H1 (cell line): Measurements from ENCODE around the gene TBCD. TPM values are rescaled to one million over a fixed set of nuclear protein-coding genes. Genes with fewer than 3 reads are reported as not detected.

Source experiments
- CTCF ChIA-PET: fragments of 300-600 bp; sonication (Branson Sonifier 250); formaldehyde crosslinking; loops from one replicate; lab custom pipeline; 2021; ENCODE audit not compliant: partially characterized antibody; lab: Charles Lee
- POLR2A ChIA-PET: fragments of 300-600 bp; sonication (Branson Sonifier 250); formaldehyde crosslinking; loops from one replicate; lab custom pipeline; 2021; ENCODE audit warnings: inconsistent platforms; ENCODE audit not compliant: partially characterized antibody; lab: Charles Lee
- DNase-seq, 2 experiments: peaks; one replicate each; pipeline versions ENCODE4 v3.0.0 to v3.0.0-alpha.2; 2010 to 2022; ENCODE audit warnings: low spot score in 2 of 2, low read depth in 1 of 2, mixed read lengths in 1 of 2
- FAIRE-seq: peaks from 2 replicates; lab custom pipeline; 2011; peaks lifted over from hg19 to GRCh38; lab: Jason Lieb, UNC
- H2AFZ ChIP-seq: 2 replicates; pipeline ENCODE4 v1.8.1; 2012; ENCODE audit warnings: low read length, inconsistent platforms
- H2AK5ac ChIP-seq: 2 replicates; pipeline ENCODE4 v1.6.1; 2013; ENCODE audit warnings: low read depth, low read length
- H2BK120ac ChIP-seq: replicated peaks from 2 replicates; pipeline ENCODE3; 2013; ENCODE audit warnings: low read depth, low read length, inconsistent platforms
- H2BK12ac ChIP-seq: 2 replicates; pipeline ENCODE4 v1.6.1; 2013; ENCODE audit warnings: low read depth, low read length
- H2BK15ac ChIP-seq: 2 replicates; pipeline ENCODE4 v1.6.1; 2013; ENCODE audit warnings: low read length
- H2BK20ac ChIP-seq: 2 replicates; pipeline ENCODE4 v1.6.1; 2013; ENCODE audit warnings: low read length
- H2BK5ac ChIP-seq: 2 replicates; pipeline ENCODE4 v1.6.1; 2013; ENCODE audit warnings: low read depth, low read length
- H3K14ac ChIP-seq: 2 replicates; pipeline ENCODE4 v1.6.1; 2013; ENCODE audit warnings: inconsistent platforms; ENCODE audit not compliant: insufficient read length
- H3K18ac ChIP-seq: 2 replicates; pipeline ENCODE4 v1.6.1; 2013; ENCODE audit warnings: low read length; ENCODE audit errors: extremely low read depth
- H3K23ac ChIP-seq: 2 replicates; pipeline ENCODE4 v1.6.1; 2013; ENCODE audit warnings: inconsistent platforms; ENCODE audit not compliant: insufficient read length
- H3K23me2 ChIP-seq: 2 replicates; pipeline ENCODE4 v1.6.1; 2013; ENCODE audit warnings: low read depth, low read length
- H3K27ac ChIP-seq: 2 replicates; pipeline ENCODE4 v1.6.1; 2011; ENCODE audit warnings: low read depth, low read length, inconsistent platforms
- H3K27me3 ChIP-seq, 4 experiments: replicated peaks in 1 of 4; 1 replicate in 1 of 4; 2 replicates in 3 of 4; pipeline versions ENCODE4 v1.6.1 to v1.8.1; 2011 to 2013; ENCODE audit warnings: low read length in 3 of 4, mild to moderate bottlenecking in 3 of 4, inconsistent platforms in 2 of 4, mixed read lengths in 2 of 4, moderate library complexity in 1 of 4; ENCODE audit not compliant: control insufficient read depth in 3 of 4, insufficient read depth in 3 of 4; ENCODE audit errors: extremely low read depth in 1 of 4
- H3K36me3 ChIP-seq, 4 experiments: 2 replicates each; pipeline versions ENCODE4 v1.6.1 to v1.8.1; 2011 to 2013; ENCODE audit warnings: mild to moderate bottlenecking in 4 of 4, low read length in 3 of 4, moderate library complexity in 2 of 4, control low read depth in 1 of 4, inconsistent platforms in 1 of 4; ENCODE audit not compliant: insufficient read depth in 4 of 4, control insufficient read depth in 2 of 4
- H3K4ac ChIP-seq: replicated peaks from 2 replicates; pipeline ENCODE3; 2013; ENCODE audit warnings: low read length, low read depth, mixed read lengths, inconsistent platforms; ENCODE audit not compliant: insufficient read length
- H3K4me1 ChIP-seq, 4 experiments: replicated peaks in 1 of 4; 1 replicate in 1 of 4; 2 replicates in 3 of 4; pipeline versions ENCODE4 v1.6.1 to v1.8.1; 2011 to 2013; ENCODE audit warnings: low read length in 3 of 4, inconsistent platforms in 2 of 4, mixed read lengths in 1 of 4; ENCODE audit not compliant: insufficient read depth in 4 of 4, control insufficient read depth in 3 of 4
- H3K4me2 ChIP-seq, 2 experiments: 2 replicates each; pipeline versions ENCODE4 v1.6.1 to v1.8.1; 2011 to 2013; ENCODE audit warnings: low read depth in 2 of 2, low read length in 2 of 2, control low read depth in 1 of 2, inconsistent platforms in 1 of 2, mild to moderate bottlenecking in 1 of 2; ENCODE audit not compliant: insufficient read depth in 1 of 2
- H3K4me3 ChIP-seq, 4 experiments: fragments of 200-600, 300-600 bp in 1 of 4; sonication (generic), shearing (Covaris generic), sonication (Bioruptor Twin) in 1 of 4; 2 replicates each; pipeline versions ENCODE4 v1.5.1 to v1.8.1; 2011 to 2016; ENCODE audit warnings: low read length in 4 of 4, low read depth in 3 of 4, control low read depth in 2 of 4, inconsistent platforms in 2 of 4, mild to moderate bottlenecking in 2 of 4, mixed read lengths in 1 of 4, moderate library complexity in 1 of 4; ENCODE audit not compliant: insufficient read depth in 2 of 4; ENCODE audit errors: extremely low read depth in 1 of 4
- H3K56ac ChIP-seq: replicated peaks from 2 replicates; pipeline ENCODE3; 2013; ENCODE audit warnings: low read depth, mild to moderate bottlenecking, mixed read lengths, low read length, inconsistent platforms; ENCODE audit not compliant: insufficient read length
- H3K79me1 ChIP-seq: 2 replicates; pipeline ENCODE4 v1.6.1; 2013; ENCODE audit warnings: low read depth, low read length, control low read depth
- H3K79me2 ChIP-seq, 2 experiments: 2 replicates each; pipeline versions ENCODE4 v1.6.1 to v1.8.1; 2012 to 2013; ENCODE audit warnings: low read length in 2 of 2, mild to moderate bottlenecking in 2 of 2, inconsistent platforms in 1 of 2; ENCODE audit not compliant: insufficient read depth in 2 of 2, control insufficient read depth in 1 of 2
- H3K9ac ChIP-seq, 4 experiments: replicated peaks in 1 of 4; 1 replicate in 1 of 4; 2 replicates in 3 of 4; pipeline versions ENCODE4 v1.6.1 to v1.8.1; 2011 to 2013; ENCODE audit warnings: low read depth in 3 of 4, low read length in 3 of 4, control low read depth in 2 of 4, mild to moderate bottlenecking in 2 of 4, moderate library complexity in 2 of 4, inconsistent platforms in 1 of 4; ENCODE audit errors: extremely low read depth in 1 of 4
- H3K9me3 ChIP-seq, 2 experiments: 2 replicates each; pipeline versions ENCODE4 v1.6.1 to v1.8.1; 2012 to 2013; ENCODE audit warnings: mild to moderate bottlenecking in 2 of 2, moderate library complexity in 2 of 2, control low read depth in 1 of 2, inconsistent platforms in 1 of 2, low read depth in 1 of 2, low read length in 1 of 2, mixed read lengths in 1 of 2; ENCODE audit not compliant: insufficient read depth in 2 of 2
- H4K20me1 ChIP-seq, 2 experiments: replicated peaks in 1 of 2; 2 replicates each; pipeline versions ENCODE3 to v1.8.1; 2011 to 2013; ENCODE audit warnings: inconsistent platforms in 2 of 2, low read length in 2 of 2, mild to moderate bottlenecking in 1 of 2; ENCODE audit not compliant: insufficient read depth in 2 of 2, control insufficient read depth in 1 of 2
- H4K5ac ChIP-seq: 2 replicates; pipeline ENCODE4 v1.6.1; 2013; ENCODE audit warnings: low read length, low read depth, mixed read lengths, inconsistent platforms; ENCODE audit not compliant: insufficient read length
- H4K8ac ChIP-seq: 2 replicates; pipeline ENCODE4 v1.8.0; 2013; ENCODE audit warnings: mild to moderate bottlenecking, moderate library complexity, low read length, inconsistent platforms; ENCODE audit not compliant: insufficient read depth; ENCODE audit errors: extremely low read depth
- H4K91ac ChIP-seq: replicated peaks from 2 replicates; pipeline ENCODE3; 2013; ENCODE audit warnings: low read length, mixed read lengths, inconsistent platforms; ENCODE audit not compliant: insufficient read length
- CBX5 ChIP-seq: fragments of 300-800, 300-1000 bp; sonication (generic); IDR thresholded peaks from 2 replicates; pipeline ENCODE4 v1.7.1; 2016; ENCODE audit warnings: antibody characterized with exemption, low read length, low read depth
- RFX5 ChIP-seq: IDR thresholded peaks from 2 replicates; pipeline ENCODE4 v1.6.1; 2011; ENCODE audit warnings: low read depth, low read length, improper control_type of control experiment, borderline replicate concordance
- WGBS, 2 experiments: shearing (Covaris generic) in 1 of 2; methylation state at CpG; one replicate each; pipeline versions ENCODE4 v1.1.6 to v1.1.7; 2013 to 2015; ENCODE audit warnings: low lambda C conversion rate in 2 of 2, mixed read lengths in 2 of 2, inconsistent platforms in 1 of 2, low coverage in 1 of 2, missing lambda C conversion rate in 1 of 2; ENCODE audit not compliant: insufficient replicate concordance in 2 of 2, insufficient coverage in 1 of 2, insufficient read length in 1 of 2; ENCODE audit errors: extremely low coverage in 1 of 2, missing lambda C conversion rate in 1 of 2; 5-methylcytosine and 5-hydroxymethylcytosine counted together
- polyA plus RNA-seq, 7 experiments: library from polyadenylated mRNA; depleted of rRNA in 3 of 7; stranded (reverse) in 5 of 7; unstranded in 2 of 7; fragments of >200 nt in 5 of 7; fragments of 200-250 nt in 2 of 7; gene quantifications; 1 replicate in 5 of 7; 2 replicates in 1 of 7; 4 replicates in 1 of 7; pipeline versions ENCODE4 v1.2.1 to v1.2.3, GENCODE V29; 2011 to 2013; ENCODE audit warnings: missing spikeins in 2 of 7, mixed read lengths in 2 of 7
- total RNA-seq: library from RNA; stranded (reverse); fragmentation: NEBNext Ultra II Directional; extraction: Animal tissue kit (Norgen Biotek cat#: 25700); gene quantifications from 2 replicates; pipeline ENCODE4 v1.2.1, GENCODE V29; 2021

TBCD gene
- total and polyA plus RNA-seq, 2 of the 8 experiments (the other 6 are each of a cell fraction or from before 2014, with no cell fraction given), result 118 to 162 TPM

- Histone ChIP-seq H3K4me2 (no peak overlapping the region), H3K79me2 (peaks cover 0 to 8% of the 10 kb centered on the region in 2 experiments; a peak in 1 of 4 replicates)
- TF ChIP-seq CBX5 (no peak), RFX5 (no peak)
- TF ChIP-seq, all 59 proteins: peak for 0
- H3K9ac ChIP-seq, result no peak overlapping the region
- H3K14ac ChIP-seq, result no peak overlapping the region
- H2BK120ac ChIP-seq, result no peak overlapping the region
- H2BK15ac ChIP-seq, result no peak overlapping the region
- H3K18ac ChIP-seq, result no peak overlapping the region; the same call in 1 of the 2 replicates
- peaks cover 31% of the 10 kb centered on the region in 2 experiments for H3K9me3 ChIP-seq
- no peak overlapping the region for H3K56ac ChIP-seq
- no peak overlapping the region for H2BK20ac ChIP-seq
- no peak overlapping the region for H2BK5ac ChIP-seq
- CTCF ChIA-PET, result interaction anchor here (0.6 to 2.9 kb wide), 11 partner anchors 10 to 609 kb away, joined by 3 to 12 read pairs (median 5); no protein-coding TSS in a partner anchor
- H3K23ac ChIP-seq, result no peak overlapping the region
- no peak for DNase-seq
- H3K27me3 ChIP-seq, result no peaks in the 10 kb centered on the region
- no peak overlapping the region for H2AFZ ChIP-seq
- H2AK5ac ChIP-seq, result no peak overlapping the region
- H4K20me1 ChIP-seq, result peaks cover 0 to 4% of the 10 kb centered on the region in 2 experiments
- H3K4ac ChIP-seq, result peak overlapping the region; percentile 88
- no peak overlapping the region for H3K27ac ChIP-seq
- no peak overlapping the region for H4K91ac ChIP-seq
- FAIRE-seq, result no peak
- H3K4me1 ChIP-seq, result peaks cover 0 to 2% (median 0%) of the 10 kb centered on the region in 4 experiments; a peak in 2 of 7 replicates
- H4K8ac ChIP-seq, result no peak overlapping the region
- no peak overlapping the region for H2BK12ac ChIP-seq
- 91% methylated on average over 5 of the region's 5 CpGs; no CpG with 5 or more reads in 1 of the 2 experiments for WGBS, 2 experiments
- POLR2A ChIA-PET, result no interaction called here
- H3K4me3 ChIP-seq, result no peak overlapping the region
- H3K79me1 ChIP-seq, result peaks cover 7% of the 10 kb centered on the region; the same call in 1 of the 2 replicates
- H3K23me2 ChIP-seq, result no peaks in the 10 kb centered on the region
- peaks cover 4 to 47% (median 23%) of the 10 kb centered on the region in 4 experiments; a peak in 6 of 8 replicates for H3K36me3 ChIP-seq
- no peak overlapping the region for H4K5ac ChIP-seq
These were observed 68.7 kb downstream of the TBCD start for GRCh38 chr17:82820278-82821251.
